GM23338 (cell line): Measurements from ENCODE around the gene CCN5. TPM values are rescaled to one million over a fixed set of nuclear protein-coding genes. Genes with fewer than 3 reads are reported as not detected.

Experiments used
- ATAC-seq: fragments of 200-7000 bp; cut with Tn5 transposase; 3 replicates; pipeline ENCODE4 v1.9.1; 2020
- DNase-seq: peaks from one replicate; pipeline ENCODE4 v3.0.0-alpha.2; 2015; ENCODE audit warnings: low spot score
- H2AFZ ChIP-seq: fragments of 200-600 bp; sonication (generic); 2 replicates; pipeline ENCODE4 v1.8.0; 2016; ENCODE audit warnings: antibody characterized with exemption, mild to moderate bottlenecking, moderate library complexity
- H3F3A ChIP-seq: fragments of 200-600 bp; sonication (generic); replicated peaks from 2 replicates; pipeline ENCODE4 v1.8.0; 2017; ENCODE audit warnings: antibody characterized with exemption, mixed run types, low read depth
- H3K27ac ChIP-seq: fragments of 200-600 bp; sonication (generic); 2 replicates; pipeline ENCODE4 v1.6.1; 2016; ENCODE audit warnings: low read depth
- H3K27me3 ChIP-seq: fragments of 200-600 bp; sonication (generic); 2 replicates; pipeline ENCODE4 v1.8.0; 2016; ENCODE audit warnings: mild to moderate bottlenecking, mixed run types, moderate library complexity; ENCODE audit not compliant: insufficient read depth
- H3K36me3 ChIP-seq: fragments of 200-600 bp; sonication (generic); 2 replicates; pipeline ENCODE4 v1.8.0; 2016; ENCODE audit warnings: mild to moderate bottlenecking; ENCODE audit not compliant: insufficient read depth
- H3K4me1 ChIP-seq: fragments of 200-600 bp; sonication (generic); 2 replicates; pipeline ENCODE4 v1.8.0; 2016; ENCODE audit warnings: mild to moderate bottlenecking, moderate library complexity; ENCODE audit not compliant: insufficient read depth
- H3K4me2 ChIP-seq: fragments of 200-600 bp; sonication (generic); 2 replicates; pipeline ENCODE4 v1.7.1; 2017; ENCODE audit warnings: mixed run types
- H3K4me3 ChIP-seq: fragments of 200-600 bp; sonication (generic); 2 replicates; pipeline ENCODE4 v1.6.1; 2016; ENCODE audit warnings: mixed run types
- H3K79me2 ChIP-seq: fragments of 200-600 bp; sonication (generic); replicated peaks from 2 replicates; pipeline ENCODE4 v1.8.0; 2017; ENCODE audit warnings: mild to moderate bottlenecking; ENCODE audit not compliant: insufficient read depth
- H3K9me2 ChIP-seq: fragments of 200-600 bp; sonication (generic); 2 replicates; pipeline ENCODE4 v1.8.0; 2017; ENCODE audit not compliant: insufficient read depth
- H4K20me1 ChIP-seq: fragments of 200-600 bp; sonication (generic); replicated peaks from 2 replicates; pipeline ENCODE4 v1.8.0; 2017; ENCODE audit warnings: mild to moderate bottlenecking; ENCODE audit not compliant: insufficient read depth
- H3K27ac Mint-ChIP-seq: 2 replicates; pipeline ENCODE4 v1.8.0; 2020; ENCODE audit warnings: inconsistent platforms, mild to moderate bottlenecking, moderate library complexity, mixed read lengths
- H3K27me3 Mint-ChIP-seq: 3 replicates; pipeline ENCODE4 v1.8.0; 2022; ENCODE audit warnings: low read depth, mild to moderate bottlenecking, moderate library complexity, mixed read lengths, inconsistent platforms; ENCODE audit not compliant: insufficient read depth, poor library complexity
- H3K36me3 Mint-ChIP-seq: 3 replicates; pipeline ENCODE4 v1.8.0; 2021; ENCODE audit warnings: low read depth, mild to moderate bottlenecking, inconsistent platforms, moderate library complexity, mixed read lengths
- H3K4me1 Mint-ChIP-seq: 3 replicates; pipeline ENCODE4 v1.8.0; 2020; ENCODE audit warnings: mild to moderate bottlenecking, inconsistent platforms, mixed read lengths
- H3K4me3 Mint-ChIP-seq: 3 replicates; pipeline ENCODE4 v1.8.0; 2021; ENCODE audit warnings: moderate library complexity, mild to moderate bottlenecking, inconsistent platforms, mixed read lengths
- H3K9me3 Mint-ChIP-seq: 3 replicates; pipeline ENCODE4 v1.8.0; 2020; ENCODE audit warnings: moderate library complexity, mild to moderate bottlenecking, inconsistent platforms, mixed read lengths
- CREB1 ChIP-seq: fragments of 250-450 bp; sonication (Bioruptor Pico); IDR thresholded peaks from 2 replicates; pipeline ENCODE4 v1.5.0; 2020; ENCODE audit warnings: low read depth, mild to moderate bottlenecking, moderate library complexity
- EZH2 ChIP-seq: fragments of 200-600 bp; sonication (generic); IDR thresholded peaks from one replicate; pipeline ENCODE4 v1.8.0; 2017; ENCODE audit warnings: antibody characterized with exemption, mild to moderate bottlenecking, low read depth; ENCODE audit not compliant: unreplicated experiment
- EZH2phosphoT487 ChIP-seq: fragments of 200-600 bp; sonication (generic); IDR thresholded peaks from one replicate; pipeline ENCODE4 v1.8.1; 2018; ENCODE audit warnings: antibody characterized with exemption; ENCODE audit not compliant: unreplicated experiment
- JUNB ChIP-seq: IDR thresholded peaks from one replicate; pipeline ENCODE4 v1.6.1; 2016; ENCODE audit warnings: antibody characterized with exemption; ENCODE audit not compliant: unreplicated experiment
- NANOG ChIP-seq: IDR thresholded peaks from 2 replicates; pipeline ENCODE4 v1.6.1; 2016; ENCODE audit warnings: antibody characterized with exemption, borderline replicate concordance
- POLR2AphosphoS5 ChIP-seq: IDR thresholded peaks from 2 replicates; pipeline ENCODE4 v1.6.1; 2016; ENCODE audit warnings: antibody characterized with exemption, low read depth
- ZNF331 ChIP-seq: fragments of 250-450 bp; sonication (Bioruptor Pico); IDR thresholded peaks from 2 replicates; pipeline ENCODE4 v1.5.0; 2020; ENCODE audit warnings: low read depth, mild to moderate bottlenecking, moderate library complexity
- polyA plus RNA-seq: library from polyadenylated mRNA; unstranded; fragments of >200 nt; fragmentation: Nextera tagmentation; extraction: Ambion mirVana; gene quantifications from 2 replicates; pipeline ENCODE4 v1.2.1, GENCODE V29; 2016
- total RNA-seq: library from RNA; depleted of rRNA; stranded (reverse); fragments of >200 nt; shearing (Covaris generic); gene quantifications from 2 replicates; pipeline ENCODE4 v1.2.3, GENCODE V29; 2014
- TF ChIP-seq, protein P1 (sequence below): IDR thresholded peaks from 2 replicates; pipeline ENCODE4 v1.6.1; 2016; ENCODE audit warnings: antibody characterized with exemption
- TF ChIP-seq, protein P2 (sequence below): fragments of 250-450 bp; sonication (Bioruptor Pico); IDR thresholded peaks from 2 replicates; pipeline ENCODE4 v1.5.0; 2020; ENCODE audit warnings: mild to moderate bottlenecking, moderate library complexity

CCN5 gene
- total and polyA plus RNA-seq, 2 experiments from 2014 or later: not detected

- Histone ChIP-seq H3F3A (no peaks in the 10 kb centered on the region), H3K27me3 (no peaks in the 10 kb centered on the region), H3K4me2 (no peak overlapping the region), H3K79me2 (no peaks in the 10 kb centered on the region), H3K9me2 (no peaks in the 10 kb centered on the region), H3K27ac (no peak overlapping the region), H3K36me3 (no peaks in the 10 kb centered on the region), H4K20me1 (no peaks in the 10 kb centered on the region), H3K4me1 (peaks cover 14% of the 10 kb centered on the region), H2AFZ (no peak overlapping the region), H3K4me3 (no peak overlapping the region)
- Mint-ChIP-seq H3K27me3 (peaks cover 2% of the 10 kb centered on the region), H3K27ac (no peak overlapping the region), H3K4me1 (peaks cover 20% of the 10 kb centered on the region), H3K36me3 (no peaks in the 10 kb centered on the region), H3K4me3 (no peak overlapping the region), H3K9me3 (no peaks in the 10 kb centered on the region)
- DNase-seq (no peak), ATAC-seq (no peak)
- TF ChIP-seq, protein P1, sequence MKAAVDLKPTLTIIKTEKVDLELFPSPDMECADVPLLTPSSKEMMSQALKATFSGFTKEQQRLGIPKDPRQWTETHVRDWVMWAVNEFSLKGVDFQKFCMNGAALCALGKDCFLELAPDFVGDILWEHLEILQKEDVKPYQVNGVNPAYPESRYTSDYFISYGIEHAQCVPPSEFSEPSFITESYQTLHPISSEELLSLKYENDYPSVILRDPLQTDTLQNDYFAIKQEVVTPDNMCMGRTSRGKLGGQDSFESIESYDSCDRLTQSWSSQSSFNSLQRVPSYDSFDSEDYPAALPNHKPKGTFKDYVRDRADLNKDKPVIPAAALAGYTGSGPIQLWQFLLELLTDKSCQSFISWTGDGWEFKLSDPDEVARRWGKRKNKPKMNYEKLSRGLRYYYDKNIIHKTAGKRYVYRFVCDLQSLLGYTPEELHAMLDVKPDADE: no peak
- TF ChIP-seq CREB1 (CRISPR knock-in tag) (no peak), EZH2phosphoT487 (no peak), ZNF331 (CRISPR knock-in tag) (no peak), JUNB (no peak), EZH2 (no peak), POLR2AphosphoS5 (no peak), NANOG (no peak)
- TF ChIP-seq, protein P2, sequence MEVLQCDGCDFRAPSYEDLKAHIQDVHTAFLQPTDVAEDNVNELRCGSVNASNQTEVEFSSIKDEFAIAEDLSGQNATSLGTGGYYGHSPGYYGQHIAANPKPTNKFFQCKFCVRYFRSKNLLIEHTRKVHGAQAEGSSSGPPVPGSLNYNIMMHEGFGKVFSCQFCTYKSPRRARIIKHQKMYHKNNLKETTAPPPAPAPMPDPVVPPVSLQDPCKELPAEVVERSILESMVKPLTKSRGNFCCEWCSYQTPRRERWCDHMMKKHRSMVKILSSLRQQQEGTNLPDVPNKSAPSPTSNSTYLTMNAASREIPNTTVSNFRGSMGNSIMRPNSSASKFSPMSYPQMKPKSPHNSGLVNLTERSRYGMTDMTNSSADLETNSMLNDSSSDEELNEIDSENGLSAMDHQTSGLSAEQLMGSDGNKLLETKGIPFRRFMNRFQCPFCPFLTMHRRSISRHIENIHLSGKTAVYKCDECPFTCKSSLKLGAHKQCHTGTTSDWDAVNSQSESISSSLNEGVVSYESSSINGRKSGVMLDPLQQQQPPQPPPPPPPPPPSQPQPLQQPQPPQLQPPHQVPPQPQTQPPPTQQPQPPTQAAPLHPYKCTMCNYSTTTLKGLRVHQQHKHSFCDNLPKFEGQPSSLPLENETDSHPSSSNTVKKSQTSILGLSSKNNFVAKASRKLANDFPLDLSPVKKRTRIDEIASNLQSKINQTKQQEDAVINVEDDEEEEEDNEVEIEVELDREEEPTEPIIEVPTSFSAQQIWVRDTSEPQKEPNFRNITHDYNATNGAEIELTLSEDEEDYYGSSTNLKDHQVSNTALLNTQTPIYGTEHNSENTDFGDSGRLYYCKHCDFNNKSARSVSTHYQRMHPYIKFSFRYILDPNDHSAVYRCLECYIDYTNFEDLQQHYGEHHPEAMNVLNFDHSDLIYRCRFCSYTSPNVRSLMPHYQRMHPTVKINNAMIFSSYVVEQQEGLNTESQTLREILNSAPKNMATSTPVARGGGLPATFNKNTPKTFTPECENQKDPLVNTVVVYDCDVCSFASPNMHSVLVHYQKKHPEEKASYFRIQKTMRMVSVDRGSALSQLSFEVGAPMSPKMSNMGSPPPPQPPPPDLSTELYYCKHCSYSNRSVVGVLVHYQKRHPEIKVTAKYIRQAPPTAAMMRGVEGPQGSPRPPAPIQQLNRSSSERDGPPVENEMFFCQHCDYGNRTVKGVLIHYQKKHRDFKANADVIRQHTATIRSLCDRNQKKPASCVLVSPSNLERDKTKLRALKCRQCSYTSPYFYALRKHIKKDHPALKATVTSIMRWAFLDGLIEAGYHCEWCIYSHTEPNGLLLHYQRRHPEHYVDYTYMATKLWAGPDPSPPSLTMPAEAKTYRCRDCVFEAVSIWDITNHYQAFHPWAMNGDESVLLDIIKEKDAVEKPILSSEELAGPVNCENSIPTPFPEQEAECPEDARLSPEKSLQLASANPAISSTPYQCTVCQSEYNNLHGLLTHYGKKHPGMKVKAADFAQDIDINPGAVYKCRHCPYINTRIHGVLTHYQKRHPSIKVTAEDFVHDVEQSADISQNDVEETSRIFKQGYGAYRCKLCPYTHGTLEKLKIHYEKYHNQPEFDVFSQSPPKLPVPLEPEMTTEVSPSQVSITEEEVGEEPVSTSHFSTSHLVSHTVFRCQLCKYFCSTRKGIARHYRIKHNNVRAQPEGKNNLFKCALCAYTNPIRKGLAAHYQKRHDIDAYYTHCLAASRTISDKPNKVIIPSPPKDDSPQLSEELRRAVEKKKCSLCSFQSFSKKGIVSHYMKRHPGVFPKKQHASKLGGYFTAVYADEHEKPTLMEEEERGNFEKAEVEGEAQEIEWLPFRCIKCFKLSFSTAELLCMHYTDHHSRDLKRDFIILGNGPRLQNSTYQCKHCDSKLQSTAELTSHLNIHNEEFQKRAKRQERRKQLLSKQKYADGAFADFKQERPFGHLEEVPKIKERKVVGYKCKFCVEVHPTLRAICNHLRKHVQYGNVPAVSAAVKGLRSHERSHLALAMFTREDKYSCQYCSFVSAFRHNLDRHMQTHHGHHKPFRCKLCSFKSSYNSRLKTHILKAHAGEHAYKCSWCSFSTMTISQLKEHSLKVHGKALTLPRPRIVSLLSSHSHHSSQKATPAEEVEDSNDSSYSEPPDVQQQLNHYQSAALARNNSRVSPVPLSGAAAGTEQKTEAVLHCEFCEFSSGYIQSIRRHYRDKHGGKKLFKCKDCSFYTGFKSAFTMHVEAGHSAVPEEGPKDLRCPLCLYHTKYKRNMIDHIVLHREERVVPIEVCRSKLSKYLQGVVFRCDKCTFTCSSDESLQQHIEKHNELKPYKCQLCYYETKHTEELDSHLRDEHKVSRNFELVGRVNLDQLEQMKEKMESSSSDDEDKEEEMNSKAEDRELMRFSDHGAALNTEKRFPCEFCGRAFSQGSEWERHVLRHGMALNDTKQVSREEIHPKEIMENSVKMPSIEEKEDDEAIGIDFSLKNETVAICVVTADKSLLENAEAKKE (CRISPR knock-in tag): no peak
These were observed 9.6 kb upstream of the CCN5 start for GRCh38 chr20:44705364-44706094.
